ENCODE data around the gene MYO7A. TPM values are rescaled to one million over a fixed set of nuclear protein-coding genes. Genes with fewer than 3 reads are reported as not detected.
A peak's percentile ranks its signal among the peaks of the same experiment; 100 is the strongest.
"Not testable (repeated sequence)": the region's sequence is repeated elsewhere in the genome, so short reads cannot be mapped to it uniquely, and the experiment has no call there.

MYO7A gene
- total RNA-seq, 3 donors from 2014 or later: 2.3 to 9.9 (median 6.7) TPM

DNA sequence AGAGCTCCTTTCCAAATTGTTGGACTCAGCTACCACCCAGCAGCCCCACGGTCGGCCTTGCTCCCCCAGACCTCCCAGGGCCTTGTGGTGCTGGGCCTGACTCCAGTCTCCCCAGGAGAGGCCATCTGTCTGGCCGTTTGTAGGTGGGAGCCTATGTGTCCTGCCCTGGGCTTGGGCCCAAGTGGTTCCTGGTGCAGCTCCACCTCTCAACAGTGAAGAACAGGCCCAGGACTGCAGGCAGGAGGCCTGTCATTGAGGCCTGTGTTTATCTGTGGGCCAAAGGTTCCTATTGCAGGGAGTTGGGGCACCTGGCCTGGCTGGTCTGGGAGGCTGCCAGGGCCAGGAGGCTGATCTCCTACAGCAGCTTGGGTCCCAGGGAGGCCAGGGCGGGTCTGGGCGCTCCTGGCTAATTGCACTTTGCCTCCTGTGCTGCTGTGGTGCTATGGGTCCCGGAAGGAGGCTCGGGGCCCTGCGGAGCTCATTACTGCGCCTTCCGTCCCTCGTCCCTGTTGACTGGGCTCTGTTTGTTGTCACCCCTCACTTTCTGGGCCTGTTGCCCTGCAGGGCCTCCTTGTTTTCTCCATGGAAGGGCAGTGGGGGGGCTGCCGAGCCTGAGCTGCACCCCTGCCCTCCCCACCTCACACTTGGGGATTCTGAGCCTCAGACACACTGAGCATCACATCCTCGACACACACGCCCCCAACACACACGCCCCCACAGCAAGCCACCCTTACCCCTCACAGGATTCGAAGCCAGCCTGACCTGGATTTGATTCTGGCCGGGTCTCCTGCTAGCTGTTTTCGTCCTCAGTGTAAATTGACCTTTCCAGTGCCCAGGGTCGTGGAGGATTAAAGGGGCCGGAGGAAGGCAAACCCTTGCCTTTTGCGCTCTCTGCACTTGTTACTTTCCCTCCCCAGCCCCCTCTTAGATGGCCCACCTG lies 32.2 kb upstream of the MYO7A start:
- no peaks in the 10 kb centered on the region for H3K9me3 ChIP-seq
- peaks cover 33% of the 10 kb centered on the region for H3K4me1 ChIP-seq (ENCODE audit: low read depth)
- no peaks in the 10 kb centered on the region for H3K36me3 ChIP-seq (ENCODE audit: low read depth)
- DNase-seq (peak; percentile 91 to 94 (median 93)), ATAC-seq (peak; percentile 90)
- intact Hi-C loops (cut with DNase I, micrococcal nuclease): no loop called here
- H3K4me3 ChIP-seq: no peak overlapping the region
- no peak for TF ChIP-seq CTCF (IDR thresholded peaks at IDR 0.05)

DNA sequence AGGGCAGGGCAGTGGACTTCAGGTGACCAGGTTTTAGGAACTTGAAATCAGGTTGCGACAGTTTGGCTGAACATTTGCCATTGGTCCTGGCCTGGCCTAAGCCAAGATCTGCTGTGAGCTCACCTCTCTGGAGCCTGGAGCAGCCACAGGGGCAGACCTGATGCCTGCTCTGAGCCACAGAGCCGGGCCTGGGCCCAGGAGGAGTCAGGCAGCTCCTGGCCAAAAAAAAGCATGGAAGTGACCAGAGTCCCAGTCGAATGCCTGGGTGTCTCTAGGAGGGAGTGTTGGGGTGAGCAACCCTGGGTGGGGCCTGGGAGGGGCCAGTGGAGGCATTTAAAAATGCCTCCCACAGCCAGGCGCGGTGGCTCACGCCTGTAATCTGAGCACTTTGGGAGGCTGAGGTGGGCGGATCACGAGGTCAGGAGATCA lies 31.4 kb upstream of the MYO7A start:
- no peak overlapping the region for H3K4me3 ChIP-seq
- no peaks in the 10 kb centered on the region for H3K36me3 ChIP-seq (ENCODE audit: low read depth)
- H3K9me3 ChIP-seq: no peaks in the 10 kb centered on the region
- ATAC-seq (peak; percentile 11), DNase-seq (peak in 2 of 3 donors; percentile 57)
- TF ChIP-seq CTCF (IDR thresholded peaks at IDR 0.05): no peak
- peaks cover 25% of the 10 kb centered on the region for H3K4me1 ChIP-seq (ENCODE audit: low read depth)
- intact Hi-C loops (cut with DNase I, micrococcal nuclease): no loop called here

- intact Hi-C loops (cut with DNase I, micrococcal nuclease); H3K9me3 ChIP-seq; H3K36me3 ChIP-seq (ENCODE audit: low read depth); H3K4me3 ChIP-seq; DNase-seq; ATAC-seq: not testable (repeated sequence)
- peaks cover 25% of the 10 kb centered on the region for H3K4me1 ChIP-seq (ENCODE audit: low read depth)
These were observed 30.9 kb upstream of the MYO7A start for GRCh38 chr11:77097180-77097579.

DNA sequence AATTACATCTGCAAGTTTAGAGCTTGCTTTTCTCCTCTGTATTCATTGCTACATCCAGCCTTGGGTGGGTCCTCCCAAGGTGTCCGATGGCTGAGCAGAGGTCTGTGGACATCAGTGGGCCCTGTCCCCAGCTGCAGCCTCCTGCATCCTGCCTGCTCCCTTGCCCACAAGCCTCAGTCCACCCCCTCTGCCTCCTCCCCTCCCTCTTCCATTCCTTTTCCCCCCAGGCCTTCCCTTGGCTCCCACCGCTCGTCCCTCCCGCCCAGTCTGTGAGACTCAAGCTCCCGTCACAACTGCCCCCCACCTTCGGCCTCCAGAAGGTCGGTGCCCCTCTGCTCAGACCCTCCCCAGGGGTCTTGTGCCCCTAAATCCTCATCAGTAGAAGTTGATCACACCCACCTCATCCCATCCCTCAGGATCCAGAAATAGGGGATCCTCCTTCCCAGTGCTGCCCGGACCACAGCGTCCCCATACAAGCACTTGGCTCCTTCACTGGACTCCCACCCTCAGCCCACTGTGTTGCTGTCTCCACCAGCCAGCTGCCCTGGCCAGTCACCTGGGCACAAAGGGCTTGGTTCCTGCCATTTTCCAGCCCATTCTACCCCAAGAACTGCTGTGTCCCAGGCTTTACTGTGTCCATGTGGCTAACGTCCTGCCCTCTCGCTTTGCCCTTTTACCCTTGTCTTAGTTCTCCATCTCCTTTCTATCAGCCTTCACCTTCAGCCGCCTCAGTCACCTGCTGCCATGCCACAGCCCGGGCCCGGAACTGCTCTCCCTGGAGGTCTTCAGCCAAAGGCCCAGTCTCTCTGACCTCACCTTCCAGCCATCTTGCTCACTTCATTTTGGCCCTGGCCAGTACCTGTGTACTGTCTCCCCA lies 27.6 kb upstream of the MYO7A start:
- DNase-seq: peak in 1 of 3 donors; percentile 40
- no peak overlapping the region for H3K4me3 ChIP-seq
- H3K9me3 ChIP-seq: no peaks in the 10 kb centered on the region
- H3K36me3 ChIP-seq (ENCODE audit: low read depth): no peaks in the 10 kb centered on the region
- TF ChIP-seq CTCF (IDR thresholded peaks at IDR 0.05): no peak
- peaks cover 26% of the 10 kb centered on the region for H3K4me1 ChIP-seq (ENCODE audit: low read depth)
- intact Hi-C loops (cut with DNase I, micrococcal nuclease): no loop called here
- no peak for ATAC-seq

DNA sequence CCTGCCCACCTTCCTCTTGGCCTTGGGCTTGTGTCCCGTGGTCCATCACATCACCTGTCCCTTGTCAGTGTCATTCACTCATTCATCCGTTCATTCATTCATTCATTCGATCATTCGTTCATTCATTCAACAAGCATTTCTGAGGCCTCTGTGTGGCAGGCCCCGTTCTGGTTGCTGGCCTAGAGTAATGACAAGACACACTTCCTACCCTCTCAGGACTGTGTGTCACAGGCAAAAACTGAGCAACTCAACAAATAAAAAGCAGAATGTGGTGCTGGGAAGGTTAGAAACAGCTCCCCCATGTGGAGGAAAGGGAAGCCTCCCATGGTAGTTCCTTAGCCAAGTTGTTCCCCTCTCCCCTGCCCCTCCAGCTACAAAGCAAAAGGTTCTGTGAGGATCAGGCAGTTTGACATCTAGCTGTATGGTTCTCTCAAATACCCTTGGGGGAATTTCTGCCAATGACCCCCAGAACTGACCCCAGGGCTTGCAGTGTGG lies 27.0 kb upstream of the MYO7A start:
- intact Hi-C loops (cut with DNase I, micrococcal nuclease): no loop called here
- Histone ChIP-seq H3K36me3 (ENCODE audit: low read depth) (no peaks in the 10 kb centered on the region), H3K4me1 (ENCODE audit: low read depth) (peaks cover 28% of the 10 kb centered on the region), H3K9me3 (no peaks in the 10 kb centered on the region), H3K4me3 (no peak overlapping the region)
- DNase-seq (no peak), ATAC-seq (no peak)
- no peak for TF ChIP-seq CTCF (IDR thresholded peaks at IDR 0.05)
